GM18867 (cell line): Measurements from ENCODE around the gene C1QTNF1.

Source experiments
- ATAC-seq: cut with Tn5 transposase; IDR thresholded peaks from one replicate; pipeline ENCODE4 v1.9.1; 2021; ENCODE audit warnings: mild to moderate bottlenecking, moderate library complexity; ENCODE audit not compliant: unreplicated experiment

The C1QTNF1 gene

DNA sequence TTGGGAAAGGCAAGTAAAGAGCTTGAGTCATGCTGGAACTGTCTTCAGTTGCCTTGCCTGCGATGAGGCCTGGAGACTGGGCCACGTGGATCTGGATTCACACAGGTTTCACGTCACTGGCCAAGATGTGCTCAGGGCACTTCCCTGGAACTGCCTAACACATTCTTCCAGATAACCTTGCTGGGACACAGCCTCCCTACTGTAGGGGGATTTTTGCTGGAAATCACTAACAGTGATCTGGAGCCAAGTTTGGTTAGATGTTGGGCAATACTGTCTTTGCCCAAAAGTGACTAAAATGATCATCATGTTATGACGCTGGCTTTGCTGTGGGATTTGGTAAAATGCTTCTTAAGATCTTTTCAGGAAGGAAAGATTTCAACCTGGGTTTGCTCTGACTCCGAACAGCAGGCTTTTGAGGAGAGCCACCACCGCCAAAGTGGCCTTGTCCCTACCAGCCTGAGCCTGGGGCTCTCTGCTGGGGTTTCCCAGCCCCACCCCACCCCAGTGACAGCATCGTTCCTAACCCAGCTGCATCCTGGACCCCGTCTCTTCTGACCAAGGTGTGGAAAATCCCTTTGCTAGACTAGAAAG is 14.7 kb downstream of the C1QTNF1 start:
- ATAC-seq: no peak

DNA sequence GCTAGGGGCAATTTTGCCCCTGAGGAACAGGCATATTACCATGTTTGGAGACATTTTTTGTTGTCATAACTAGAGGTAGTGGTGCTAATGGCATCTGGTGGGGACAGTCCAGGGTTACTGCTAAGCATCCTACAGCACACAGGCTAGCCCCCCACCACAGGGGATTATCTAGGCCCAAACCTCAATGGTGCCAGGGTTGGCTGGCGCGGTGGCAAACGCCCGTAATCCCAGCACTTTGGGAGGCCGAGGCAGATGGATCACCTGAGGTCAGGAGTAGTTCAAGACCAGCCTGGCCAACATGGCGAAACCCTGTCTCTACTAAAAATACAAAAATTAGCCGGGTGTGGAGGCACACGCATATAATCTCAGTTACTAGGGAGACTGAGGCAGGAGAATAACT is 15.2 kb downstream of the C1QTNF1 start:
- no peak for ATAC-seq

DNA sequence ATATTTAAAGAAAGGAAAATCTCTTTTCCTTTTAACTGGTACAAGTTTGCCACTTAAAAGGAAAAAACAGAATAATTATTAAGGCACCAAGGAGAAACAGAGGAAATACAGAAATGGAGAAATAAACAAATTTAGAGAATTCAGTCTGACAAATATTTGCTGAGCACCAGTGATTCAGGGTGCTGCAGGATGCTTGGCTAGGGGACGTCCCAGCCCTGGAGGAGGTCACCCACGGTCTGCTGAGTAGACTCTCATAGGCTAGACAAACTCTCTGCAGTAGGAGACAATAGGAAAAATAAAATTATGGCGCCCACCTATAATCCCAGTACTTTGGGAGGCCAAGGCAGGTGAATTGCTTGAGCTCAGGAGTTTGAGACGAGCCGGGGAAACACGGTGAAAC is 15.9 kb downstream of the C1QTNF1 start:
- ATAC-seq: no peak

DNA sequence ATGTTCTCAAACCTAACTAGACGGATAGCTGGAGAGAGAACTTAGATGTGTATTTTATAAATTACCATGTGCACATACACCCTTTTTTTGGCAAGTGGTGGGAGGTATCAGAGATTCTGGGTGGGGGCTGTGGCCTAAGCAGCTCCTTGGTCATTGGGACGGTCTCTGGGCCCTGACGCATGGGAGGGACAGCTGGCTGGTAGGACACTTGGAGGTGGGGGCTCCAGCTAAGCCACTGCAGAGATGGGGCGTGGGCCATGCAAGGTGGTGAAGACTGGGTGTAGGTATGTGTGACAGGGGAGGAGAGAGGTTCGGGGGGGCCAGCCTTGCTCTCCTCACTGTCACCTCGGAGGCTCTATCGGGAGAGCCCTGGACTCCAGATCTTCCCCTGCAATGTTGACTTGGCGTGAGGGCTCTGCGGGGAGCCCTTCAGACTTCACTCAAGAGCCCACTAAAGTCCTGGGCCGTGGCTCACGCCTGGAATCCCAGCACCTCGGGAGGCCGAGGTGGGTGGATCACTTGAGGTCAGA is 17.1 kb downstream of the C1QTNF1 start:
- ATAC-seq: no peak

DNA sequence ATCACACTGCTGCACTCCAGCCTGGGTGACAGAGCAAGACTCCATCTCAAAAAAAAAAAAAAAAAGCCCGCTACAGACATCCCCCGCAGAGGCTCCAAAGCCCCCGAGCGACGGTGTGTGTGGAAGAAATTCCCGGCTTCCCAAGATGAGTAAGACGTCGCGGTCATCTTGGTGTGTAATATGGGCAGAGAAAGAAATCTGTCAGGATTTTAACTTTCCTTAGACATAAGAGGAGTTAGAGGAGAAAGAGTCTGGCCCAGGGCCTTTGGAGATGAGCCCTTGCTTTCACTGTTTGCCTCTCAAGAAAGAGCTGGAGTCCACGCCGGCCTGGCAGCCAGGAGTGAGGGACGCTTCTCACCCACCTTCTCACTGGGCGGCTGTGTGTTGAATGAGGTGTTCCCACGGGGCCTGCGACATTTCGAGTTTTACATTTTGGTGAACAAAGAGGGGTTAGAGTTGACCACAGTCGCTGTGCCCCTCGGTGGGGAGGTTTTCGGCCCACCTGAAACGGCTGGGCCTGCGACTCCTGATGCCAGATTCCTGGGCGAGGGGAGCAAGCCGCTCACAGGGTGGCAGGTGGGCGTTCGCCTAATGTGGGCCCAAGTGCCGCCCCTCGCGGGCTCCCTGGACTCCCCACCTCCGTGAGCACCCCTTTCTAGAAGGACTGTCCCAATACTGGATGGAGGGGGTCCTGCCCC is 17.9 kb downstream of the C1QTNF1 start:
- no peak for ATAC-seq

DNA sequence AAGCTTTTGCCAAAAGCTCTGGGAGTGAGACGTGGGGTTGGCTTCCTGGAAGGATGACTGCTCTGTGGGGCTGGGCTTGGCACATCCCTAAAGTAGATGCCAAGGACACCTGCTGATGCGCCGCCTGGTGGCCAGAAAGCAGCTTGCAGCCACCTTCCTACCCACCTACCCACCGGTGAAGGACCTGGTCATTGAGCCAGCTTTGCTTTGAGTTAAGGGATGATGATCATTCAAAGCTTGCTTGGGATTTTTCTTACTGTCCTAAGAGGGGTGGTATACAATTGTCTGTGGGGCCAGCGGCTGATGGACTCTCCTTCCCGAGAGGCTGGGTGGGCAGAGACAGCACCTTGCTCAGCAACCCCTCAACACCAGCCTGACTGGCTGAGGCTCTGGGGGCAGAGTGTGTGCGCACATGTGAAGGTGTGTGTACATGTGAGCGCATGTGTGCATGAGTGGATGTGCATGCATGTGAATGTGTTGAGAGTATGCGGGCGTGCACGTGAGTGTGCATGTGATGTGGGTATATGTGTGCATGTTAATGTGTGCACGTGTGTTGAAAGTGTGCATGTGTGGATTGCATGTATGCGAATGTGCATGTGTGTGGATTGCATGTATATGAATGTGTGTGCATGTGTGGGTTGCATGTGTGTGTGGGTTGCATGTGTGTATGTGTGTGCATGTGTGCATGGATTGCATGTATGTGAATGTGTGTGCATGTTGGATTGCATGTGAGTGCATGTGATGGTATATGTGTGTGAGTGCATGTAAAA is 18.6 kb downstream of the C1QTNF1 start:
- no peak for ATAC-seq

DNA sequence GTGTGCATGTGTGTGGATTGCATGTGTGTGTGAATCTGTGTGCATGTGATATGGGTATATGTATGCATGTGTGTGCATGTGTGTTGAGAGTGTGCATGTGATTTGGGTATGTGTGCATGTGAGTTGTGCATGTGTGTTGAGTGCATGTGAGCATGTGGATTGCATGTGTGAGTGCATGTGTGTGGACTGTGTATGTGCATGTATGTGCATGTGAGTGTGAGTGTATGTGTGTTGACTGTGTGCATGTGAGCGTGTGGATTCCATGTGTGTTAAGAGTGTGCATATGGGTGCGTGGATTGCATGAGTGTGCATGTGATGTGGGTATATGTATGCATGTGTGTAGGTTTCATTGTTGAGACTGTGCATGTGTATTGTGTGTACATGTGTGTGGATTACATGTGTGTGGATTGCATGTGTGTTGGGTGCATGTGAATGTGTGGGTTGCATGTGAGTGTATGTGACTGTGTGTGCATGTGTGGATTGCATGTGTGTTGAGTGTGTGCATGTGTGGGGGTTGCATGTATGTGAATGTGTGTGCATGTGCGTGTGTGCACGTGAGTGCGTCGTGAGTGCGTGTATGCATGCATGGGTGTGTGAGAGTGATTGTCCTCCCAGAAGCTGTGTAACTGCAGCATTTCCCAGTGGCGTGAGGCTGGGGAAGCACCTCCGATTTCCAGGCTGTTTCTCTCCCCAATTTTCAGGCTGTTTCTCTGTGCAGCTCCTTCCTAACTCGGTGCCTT is 19.4 kb downstream of the C1QTNF1 start:
- ATAC-seq: no peak

DNA sequence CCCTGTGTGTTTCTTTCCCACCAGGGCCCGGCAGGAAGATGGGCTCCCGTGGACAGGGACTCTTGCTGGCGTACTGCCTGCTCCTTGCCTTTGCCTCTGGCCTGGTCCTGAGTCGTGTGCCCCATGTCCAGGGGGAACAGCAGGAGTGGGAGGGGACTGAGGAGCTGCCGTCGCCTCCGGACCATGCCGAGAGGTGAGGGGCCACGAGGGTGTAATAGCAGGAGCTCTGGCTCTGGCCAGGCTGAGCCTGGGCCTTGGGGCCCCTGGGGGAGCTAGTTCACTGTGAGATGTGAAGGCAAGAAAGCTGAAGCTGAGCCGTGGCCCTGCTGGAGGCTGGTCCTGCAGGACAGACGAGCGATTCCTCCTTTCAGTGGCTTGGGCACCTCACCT is 20.0 kb downstream of the C1QTNF1 start:
- ATAC-seq: no peak

DNA sequence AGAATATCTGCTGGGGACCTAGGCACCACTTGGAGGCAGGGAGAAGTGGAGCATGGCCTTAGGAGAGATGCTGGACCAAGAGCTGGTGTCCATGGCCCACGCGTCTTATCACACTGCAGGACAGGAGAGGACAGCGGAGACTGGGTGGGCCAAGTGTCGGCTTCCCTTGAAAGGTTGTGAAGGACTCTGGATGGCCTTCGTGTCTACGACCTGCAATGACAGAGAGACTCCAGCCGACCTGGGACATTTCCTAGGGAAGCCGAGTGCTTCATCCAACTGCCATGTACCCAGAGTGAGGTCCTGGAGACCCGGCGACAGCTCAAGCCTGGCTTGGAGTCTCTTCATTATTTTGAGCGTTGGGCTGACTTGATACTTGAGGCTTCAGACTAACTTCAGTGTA is 20.5 kb downstream of the C1QTNF1 start:
- no peak for ATAC-seq

DNA sequence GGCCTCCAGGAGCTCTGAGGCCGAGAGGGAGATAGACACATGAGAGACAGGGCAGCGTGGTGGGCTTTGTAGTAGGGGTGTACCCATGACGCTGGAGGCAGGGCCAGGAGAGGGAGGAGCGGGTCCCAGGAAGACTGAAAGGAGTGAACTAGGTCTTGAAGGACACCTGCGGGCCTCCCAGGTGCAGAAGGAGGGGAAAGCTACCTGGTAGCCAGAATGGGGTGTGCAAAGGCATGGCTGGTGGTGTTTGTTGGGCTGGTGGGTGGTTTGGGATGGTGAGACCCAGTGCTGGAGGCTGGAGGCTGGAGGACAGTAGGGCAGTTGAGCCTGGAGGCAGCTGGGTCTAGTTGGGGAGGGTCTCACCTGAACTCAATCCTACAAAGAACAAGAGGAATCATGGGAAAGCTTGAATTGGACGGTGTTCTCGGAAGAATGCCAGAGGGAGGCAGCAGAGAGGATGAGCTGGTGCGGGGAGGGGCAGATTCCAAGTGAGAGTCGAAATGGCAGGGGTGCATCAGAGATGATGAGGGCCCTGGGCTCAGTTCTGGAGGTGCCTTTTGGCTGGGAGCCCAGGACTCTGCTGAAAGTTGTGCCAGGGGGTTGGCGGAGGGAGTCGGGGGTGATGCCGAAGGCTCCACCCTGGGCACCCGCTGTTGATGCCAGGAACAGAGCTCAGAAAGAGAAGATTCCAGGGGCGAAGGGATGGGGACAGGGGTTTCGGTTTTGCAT is 21.2 kb downstream of the C1QTNF1 start:
- no peak for ATAC-seq

DNA sequence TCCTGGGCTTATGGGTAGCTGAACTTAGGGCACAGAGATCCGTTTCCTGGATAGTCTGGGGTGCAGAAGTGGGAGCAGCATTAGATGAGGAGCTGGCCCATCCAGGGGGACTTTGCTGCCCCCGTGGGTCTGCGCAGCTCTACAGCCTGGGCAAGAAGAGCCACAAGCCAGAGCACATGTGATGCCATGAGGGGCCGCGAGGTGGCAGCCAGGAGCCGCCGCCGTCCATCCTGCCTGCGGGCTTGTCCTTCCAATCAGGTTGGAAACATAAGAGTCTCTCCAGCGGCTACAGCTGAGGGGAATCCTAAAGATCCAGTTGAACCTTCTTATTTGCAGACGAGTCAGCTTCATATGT is 21.9 kb downstream of the C1QTNF1 start:
- no peak for ATAC-seq

DNA sequence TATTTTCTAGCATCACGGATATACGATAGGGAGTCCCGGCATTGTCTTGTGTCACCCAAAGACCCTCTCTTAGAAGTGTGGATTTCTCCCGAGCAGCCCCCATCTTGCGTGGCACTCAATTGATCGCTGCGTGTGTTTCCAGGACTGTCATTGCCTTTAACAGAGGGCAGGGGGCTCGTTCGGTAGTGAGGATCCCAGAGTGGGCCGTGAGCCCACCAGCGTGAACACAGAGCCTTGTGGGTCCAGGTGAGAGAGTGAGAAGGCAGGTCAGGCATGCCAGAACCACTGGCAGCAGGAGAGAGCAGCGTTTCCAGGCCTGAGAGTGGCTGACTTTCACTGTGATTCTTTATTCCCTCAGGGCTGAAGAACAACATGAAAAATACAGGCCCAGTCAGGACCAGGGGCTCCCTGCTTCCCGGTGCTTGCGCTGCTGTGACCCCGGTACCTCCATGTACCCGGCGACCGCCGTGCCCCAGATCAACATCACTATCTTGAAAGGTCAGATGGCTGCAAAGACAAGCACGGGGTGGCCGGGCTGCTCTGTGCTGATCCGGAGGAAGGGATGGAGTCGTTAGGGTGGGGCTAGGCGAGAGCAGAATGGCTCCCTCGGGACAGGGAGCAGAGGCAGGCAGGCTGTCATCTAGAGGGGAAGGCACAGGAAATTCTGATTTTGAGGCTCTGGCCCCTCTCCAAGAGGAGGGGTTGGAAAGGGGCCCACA is 22.4 kb downstream of the C1QTNF1 start:
- ATAC-seq: no peak

DNA sequence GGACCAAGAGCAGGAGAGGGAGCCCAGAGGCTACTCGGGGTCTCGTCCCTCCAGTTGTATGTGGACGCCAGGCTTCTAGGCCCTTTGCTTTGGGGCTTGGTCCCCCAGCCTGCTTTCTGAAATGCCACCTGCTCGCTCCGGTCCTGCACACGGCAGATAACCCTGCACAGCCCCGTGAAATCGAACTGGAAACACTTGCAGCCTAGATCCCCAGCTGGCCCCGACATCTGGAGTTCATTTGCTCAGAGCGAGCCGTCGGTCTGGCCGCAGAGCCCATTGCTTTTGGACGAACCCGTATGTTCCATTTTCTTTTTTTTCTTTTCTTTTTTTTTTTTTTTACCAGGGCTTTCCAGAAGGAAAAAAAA is 22.9 kb downstream of the C1QTNF1 start:
- ATAC-seq: no peak

DNA sequence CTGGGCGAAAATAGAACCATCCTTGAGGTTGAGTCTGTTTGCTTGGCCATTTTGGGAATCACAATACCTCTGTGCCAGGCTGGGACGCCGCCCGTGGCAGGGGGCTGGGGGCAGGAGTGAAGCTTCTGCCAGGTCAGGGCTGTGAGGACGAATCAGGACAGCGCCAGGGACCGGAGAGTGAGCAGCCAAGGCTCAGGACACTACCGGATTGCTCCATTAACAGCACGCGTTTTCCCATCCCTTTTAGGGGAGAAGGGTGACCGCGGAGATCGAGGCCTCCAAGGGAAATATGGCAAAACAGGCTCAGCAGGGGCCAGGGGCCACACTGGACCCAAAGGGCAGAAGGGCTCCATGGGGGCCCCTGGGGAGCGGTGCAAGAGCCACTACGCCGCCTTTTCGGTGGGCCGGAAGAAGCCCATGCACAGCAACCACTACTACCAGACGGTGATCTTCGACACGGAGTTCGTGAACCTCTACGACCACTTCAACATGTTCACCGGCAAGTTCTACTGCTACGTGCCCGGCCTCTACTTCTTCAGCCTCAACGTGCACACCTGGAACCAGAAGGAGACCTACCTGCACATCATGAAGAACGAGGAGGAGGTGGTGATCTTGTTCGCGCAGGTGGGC is 23.4 kb downstream of the C1QTNF1 start:
- no peak for ATAC-seq

DNA sequence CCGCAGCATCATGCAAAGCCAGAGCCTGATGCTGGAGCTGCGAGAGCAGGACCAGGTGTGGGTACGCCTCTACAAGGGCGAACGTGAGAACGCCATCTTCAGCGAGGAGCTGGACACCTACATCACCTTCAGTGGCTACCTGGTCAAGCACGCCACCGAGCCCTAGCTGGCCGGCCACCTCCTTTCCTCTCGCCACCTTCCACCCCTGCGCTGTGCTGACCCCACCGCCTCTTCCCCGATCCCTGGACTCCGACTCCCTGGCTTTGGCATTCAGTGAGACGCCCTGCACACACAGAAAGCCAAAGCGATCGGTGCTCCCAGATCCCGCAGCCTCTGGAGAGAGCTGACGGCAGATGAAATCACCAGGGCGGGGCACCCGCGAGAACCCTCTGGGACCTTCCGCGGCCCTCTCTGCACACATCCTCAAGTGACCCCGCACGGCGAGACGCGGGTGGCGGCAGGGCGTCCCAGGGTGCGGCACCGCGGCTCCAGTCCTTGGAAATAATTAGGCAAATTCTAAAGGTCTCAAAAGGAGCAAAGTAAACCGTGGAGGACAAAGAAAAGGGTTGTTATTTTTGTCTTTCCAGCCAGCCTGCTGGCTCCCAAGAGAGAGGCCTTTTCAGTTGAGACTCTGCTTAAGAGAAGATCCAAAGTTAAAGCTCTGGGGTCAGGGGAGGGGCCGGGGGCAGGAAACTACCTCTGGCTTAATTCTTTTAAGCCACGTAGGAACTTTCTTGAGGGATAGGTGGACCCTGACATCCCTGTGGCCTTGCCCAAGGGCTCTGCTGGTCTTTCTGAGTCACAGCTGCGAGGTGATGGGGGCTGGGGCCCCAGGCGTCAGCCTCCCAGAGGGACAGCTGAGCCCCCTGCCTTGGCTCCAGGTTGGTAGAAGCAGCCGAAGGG is 24.2 kb downstream of the C1QTNF1 start:
- no peak for ATAC-seq

DNA sequence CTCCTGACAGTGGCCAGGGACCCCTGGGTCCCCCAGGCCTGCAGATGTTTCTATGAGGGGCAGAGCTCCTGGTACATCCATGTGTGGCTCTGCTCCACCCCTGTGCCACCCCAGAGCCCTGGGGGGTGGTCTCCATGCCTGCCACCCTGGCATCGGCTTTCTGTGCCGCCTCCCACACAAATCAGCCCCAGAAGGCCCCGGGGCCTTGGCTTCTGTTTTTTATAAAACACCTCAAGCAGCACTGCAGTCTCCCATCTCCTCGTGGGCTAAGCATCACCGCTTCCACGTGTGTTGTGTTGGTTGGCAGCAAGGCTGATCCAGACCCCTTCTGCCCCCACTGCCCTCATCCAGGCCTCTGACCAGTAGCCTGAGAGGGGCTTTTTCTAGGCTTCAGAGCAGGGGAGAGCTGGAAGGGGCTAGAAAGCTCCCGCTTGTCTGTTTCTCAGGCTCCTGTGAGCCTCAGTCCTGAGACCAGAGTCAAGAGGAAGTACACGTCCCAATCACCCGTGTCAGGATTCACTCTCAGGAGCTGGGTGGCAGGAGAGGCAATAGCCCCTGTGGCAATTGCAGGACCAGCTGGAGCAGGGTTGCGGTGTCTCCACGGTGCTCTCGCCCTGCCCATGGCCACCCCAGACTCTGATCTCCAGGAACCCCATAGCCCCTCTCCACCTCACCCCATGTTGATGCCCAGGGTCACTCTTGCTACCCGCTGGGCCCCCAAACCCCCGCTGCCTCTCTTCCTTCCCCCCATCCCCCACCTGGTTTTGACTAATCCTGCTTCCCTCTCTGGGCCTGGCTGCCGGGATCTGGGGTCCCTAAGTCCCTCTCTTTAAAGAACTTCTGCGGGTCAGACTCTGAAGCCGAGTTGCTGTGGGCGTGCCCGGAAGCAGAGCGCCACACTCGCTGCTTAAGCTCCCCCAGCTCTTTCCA is 25.1 kb downstream of the C1QTNF1 start:
- no peak for ATAC-seq

DNA sequence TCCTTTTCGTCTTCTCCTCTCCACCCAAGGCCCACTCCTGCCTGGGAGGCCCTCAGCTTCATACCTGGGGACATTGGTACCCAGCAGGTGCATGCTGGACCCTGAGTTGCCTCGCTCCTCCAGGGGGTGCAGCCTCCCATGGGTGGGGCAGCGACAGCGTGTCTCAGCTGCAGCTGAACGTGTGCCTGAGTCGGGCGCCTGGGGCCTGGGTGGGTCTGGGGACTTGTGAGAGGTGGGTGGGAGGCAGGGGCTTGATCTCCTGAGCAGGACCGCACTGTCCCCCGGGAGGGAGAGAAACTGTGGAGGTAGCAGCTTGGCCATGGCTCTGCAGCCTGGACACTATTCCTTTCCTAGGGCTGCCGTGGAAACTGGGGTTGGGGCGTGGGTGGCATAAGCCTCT is 25.9 kb downstream of the C1QTNF1 start:
- ATAC-seq: no peak

DNA sequence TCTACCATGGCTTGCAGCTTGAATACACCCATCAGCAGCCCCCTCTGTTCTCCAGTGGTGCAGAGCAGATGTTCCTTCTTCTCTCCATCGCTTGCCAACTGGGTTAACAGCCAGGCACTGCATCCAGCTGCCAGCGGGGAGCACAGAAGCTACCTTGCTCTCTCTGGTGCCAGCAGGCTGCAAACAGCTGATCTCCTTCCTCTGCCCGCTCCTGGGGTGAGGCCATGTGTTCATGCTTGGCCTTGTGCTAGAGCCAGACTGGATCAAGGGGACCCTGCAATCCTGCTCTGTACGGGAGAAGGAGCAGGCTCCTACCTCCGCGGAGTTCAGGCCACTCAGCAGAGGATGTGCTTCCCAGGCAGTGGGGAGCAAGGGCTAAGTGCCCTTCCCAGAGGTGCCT is 26.6 kb downstream of the C1QTNF1 start:
- no peak for ATAC-seq
